ENCODE data around the gene ACTA2.

Gene ACTA2

DNA sequence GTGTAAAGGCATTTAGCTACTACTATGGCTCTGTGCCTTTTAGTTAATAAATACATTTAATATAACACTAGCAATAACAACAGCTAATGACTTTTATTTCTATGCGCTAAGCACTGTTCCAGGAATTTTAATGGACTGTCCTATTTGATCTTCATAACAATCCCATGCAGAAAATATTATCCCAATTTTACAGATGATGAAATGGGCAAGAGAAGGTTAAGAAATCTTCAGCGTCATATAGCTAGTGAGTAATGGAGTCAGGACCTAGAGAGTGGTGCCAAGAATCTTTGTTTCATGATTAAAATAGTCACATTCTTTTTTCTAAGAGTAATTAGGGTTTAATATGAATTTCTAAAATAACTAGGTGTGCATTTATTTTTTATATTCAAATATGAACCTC is 32.4 kb downstream of the ACTA2 start:
- DNase-seq (ENCODE audit: low spot score), result no peak

DNA sequence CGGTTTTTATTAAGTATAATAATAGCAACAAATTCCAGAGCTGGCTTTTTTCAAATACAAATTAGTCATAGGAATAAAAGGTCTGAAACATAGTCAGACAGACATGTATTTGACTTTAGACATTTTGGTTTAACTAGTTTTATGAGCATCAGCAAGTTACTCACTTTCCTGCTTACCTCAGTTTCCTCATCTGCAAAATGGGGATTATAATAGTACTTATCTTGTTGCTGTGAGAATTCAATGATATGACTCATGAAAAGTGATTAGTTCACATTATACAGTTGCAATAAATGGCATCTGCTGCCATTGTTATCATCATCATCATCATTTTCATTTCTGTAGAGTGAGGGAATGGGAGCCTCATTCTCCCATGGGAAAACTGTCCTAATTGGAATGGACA is 33.5 kb downstream of the ACTA2 start:
- DNase-seq (ENCODE audit: low spot score), result no peak

DNA sequence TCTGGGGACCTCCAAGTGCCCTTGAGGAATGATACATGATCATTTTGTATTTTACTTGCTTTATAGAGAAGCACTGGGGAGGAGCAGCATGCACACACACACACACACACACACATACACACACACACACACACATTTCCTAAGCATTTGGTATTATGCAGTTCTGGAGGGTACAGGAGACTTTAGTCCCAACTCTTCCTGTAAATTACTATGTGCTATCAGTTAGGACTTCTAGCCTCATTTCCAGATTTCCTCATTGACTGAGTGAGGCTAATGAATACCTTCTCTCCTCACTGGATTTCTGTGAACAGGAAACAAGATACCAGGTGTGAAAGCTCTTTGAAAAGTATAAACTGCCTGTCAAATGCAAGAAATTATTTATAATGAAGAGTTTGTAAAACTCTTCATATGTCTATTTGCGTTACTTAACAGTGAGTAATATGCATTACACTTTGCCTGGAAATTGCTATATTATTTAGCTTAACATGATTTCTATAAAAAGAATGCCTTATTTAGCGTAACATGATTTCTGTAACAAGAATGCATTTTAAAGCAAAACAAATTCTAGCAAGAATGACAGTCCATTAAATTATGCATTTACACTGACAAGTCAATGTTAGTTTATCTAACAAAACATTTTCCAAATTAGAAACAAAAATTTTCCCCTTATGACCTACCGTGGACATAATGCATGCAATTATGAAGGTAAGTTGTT is 34.2 kb downstream of the ACTA2 start:
- DNase-seq (ENCODE audit: low spot score), result no peak

DNA sequence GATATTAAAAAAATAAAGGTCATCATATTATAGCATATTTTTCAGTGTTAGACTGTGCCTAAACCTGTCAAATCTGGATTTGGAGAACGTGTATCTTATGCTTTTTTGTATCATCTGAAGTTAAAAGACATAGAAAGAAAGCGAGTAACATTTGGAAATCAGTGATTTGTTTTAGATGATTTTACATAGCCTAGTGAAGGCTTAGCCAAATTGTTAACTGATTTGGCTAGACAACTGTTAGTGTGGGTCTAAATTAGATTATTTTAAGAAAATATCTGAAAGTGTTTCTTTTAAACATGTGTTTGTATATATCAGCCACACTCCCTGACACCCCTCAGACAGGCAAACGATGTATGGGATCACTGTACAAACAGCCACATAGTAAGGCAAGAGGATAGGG is 35.6 kb downstream of the ACTA2 start:
- DNase-seq (ENCODE audit: low spot score), result no peak

DNA sequence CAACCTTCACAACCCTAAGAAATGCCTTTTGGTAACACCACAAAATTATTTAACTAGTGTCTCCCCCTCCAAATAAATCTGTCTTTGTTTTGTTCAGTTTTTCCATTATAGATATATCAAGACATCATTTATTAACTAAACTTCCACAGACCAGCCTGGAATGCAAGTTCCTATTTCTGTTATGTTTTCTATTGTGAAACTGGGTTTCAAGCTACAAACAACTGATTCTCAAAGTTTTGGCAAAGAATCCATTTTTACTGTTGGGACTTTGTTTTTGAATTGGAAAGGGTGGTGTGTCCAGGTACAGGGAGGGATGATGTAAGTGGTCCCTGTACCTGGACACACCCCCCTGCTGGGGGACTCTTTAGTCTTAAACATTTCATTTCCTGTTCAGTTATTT is 36.3 kb downstream of the ACTA2 start:
- no peak for DNase-seq (ENCODE audit: low spot score)

DNA sequence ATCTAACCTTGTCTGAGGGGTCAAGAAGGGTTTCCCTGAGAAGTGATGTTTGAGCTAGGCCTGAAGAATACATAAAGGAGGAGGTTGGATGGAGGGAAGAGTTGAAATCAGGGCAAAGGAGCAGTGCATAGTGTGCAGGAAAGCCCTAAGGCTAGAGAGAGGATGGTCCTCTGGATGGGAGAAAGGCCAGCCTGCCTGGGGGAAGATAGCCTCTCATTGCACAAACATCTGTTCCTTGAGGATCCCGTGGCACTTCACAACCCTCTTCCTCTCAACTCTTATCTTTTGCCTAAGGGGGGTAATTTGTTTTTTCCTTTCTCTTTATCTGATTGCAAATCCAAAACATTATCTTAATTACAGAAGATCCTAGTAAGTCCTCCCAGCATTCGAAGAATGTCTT is 36.8 kb downstream of the ACTA2 start:
- no peak for DNase-seq (ENCODE audit: low spot score)

DNA sequence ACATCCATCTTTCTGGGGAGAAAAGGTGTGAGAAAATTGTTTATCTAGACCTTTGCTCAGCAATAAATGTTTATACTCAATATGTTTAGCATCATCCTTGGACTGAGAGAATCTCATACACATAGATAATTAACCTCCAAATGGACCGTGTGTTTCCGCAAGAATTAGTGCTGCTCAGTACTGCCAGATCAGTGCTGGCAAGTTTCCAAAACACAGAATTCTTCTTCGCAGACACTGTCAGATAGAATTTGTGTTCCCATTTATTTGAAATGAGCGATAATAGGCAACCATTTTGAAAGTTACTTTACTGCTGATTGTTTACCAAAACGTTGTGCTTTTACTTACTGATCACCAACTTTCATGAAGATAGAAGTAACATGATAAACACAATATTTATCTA is 38.8 kb downstream of the ACTA2 start:
- no peak for DNase-seq (ENCODE audit: low spot score)

DNA sequence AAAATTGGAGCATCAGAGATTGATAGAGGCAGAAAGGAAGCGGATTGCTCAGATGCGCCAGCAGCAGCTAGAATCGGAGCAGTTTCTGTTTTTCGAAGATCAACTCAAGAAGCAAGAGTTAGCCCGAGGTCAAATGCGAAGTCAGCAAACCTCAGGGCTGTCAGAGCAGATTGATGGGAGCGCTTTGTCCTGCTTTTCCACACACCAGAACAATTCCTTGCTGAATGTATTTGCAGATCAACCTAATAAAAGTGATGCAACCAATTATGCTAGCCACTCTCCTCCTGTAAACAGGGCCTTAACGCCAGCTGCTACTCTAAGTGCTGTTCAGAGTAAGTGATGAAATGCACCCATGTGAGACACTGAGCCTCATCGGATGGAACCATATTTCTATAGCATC is 39.4 kb downstream of the ACTA2 start:
- DNase-seq (ENCODE audit: low spot score), result no peak

DNA sequence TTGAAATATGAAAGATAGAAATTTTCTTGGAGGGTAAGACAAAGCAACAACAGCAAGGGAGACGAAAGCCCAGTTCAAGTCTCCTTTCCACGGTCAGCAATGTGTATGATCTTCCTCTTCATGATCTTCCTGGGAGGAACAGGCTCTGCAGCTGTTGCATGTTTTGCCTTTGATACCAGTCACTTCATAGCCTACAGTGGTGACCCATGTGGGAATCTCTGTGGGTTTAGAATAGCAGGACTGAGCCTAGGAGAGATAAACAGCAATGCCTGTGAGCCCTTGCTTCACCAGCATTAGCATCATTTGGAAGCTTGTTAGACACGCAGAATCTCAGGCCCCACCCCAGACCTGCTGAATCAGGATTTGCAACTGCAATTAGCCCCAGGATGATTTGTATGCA is 40.7 kb downstream of the ACTA2 start:
- no peak for DNase-seq (ENCODE audit: low spot score)

DNA sequence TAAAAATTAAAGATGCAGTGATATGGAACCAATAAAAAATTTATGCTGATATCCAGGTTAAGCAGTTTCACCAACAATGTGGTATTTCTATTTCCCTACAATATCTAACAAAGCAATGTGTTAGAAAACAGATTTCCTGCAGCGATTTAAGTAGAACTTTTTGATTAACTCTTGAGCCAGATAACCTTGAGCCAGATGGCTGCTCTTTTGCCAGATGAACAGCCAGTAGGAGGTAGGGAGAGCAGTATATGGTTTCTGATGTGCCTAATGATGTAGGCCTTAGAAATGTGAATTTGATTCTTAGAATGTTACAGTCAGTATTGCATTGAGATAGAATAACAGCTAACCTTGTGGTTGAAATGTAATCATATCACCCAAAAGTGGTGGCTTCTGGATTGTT is 41.5 kb downstream of the ACTA2 start:
- no peak for DNase-seq (ENCODE audit: low spot score)

DNA sequence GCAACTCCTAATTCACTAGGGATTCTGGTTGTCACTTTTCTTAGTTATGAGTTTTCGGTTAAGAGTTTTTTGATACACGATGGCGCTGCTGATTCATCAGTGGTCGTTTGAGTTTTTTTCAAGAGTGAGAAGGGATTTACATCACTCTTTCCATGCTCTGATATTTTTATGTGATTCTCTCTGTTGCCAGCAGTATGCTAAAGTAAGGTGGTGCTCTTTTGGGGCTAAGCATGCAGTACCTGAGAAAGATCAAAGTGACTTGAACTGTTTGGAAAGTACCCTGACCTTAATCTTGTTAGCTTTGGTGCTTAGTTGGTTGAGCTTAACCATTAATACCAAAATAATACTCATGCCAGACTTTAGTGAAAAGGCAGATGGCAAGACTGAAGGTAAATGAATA is 44.4 kb downstream of the ACTA2 start:
- DNase-seq (ENCODE audit: low spot score), result no peak

DNA sequence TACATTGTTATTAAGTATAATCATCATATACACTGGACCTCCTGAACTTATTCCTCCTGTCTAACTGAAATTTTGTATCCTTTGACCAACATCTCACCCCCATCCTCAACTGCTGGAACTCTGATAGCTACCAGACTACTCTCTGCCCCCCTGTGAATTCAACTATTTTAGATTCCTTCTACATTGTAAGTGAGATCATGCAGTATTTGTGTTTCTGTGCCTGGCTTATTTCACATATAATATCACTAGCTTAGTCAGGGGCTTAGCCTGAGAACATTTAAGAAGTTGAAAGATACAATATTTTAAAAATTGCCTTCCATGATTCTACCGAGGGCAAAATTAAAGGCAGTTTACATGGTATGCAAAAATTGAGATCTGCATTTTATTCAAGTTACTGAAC is 45.7 kb downstream of the ACTA2 start:
- DNase-seq (ENCODE audit: low spot score), result no peak

DNA sequence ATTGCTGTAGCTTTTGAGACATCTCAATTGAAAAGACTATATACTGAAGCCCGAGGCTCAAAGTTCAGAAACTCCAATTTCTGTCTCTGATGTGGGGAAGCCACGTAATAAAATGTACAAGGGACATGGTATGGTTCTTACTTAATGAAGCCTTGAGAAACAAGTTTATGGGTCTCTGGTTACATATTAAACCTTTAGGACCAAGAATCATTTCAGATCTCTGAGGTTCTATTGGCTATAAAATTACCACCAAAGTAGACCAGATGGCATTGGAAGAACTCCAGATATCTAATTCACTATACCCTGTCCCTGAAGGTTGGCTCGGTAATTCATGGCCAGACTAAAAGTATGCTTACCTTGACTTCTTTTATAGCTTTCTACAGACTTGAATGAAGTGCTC is 48.9 kb downstream of the ACTA2 start:
- no peak for DNase-seq (ENCODE audit: low spot score)

DNA sequence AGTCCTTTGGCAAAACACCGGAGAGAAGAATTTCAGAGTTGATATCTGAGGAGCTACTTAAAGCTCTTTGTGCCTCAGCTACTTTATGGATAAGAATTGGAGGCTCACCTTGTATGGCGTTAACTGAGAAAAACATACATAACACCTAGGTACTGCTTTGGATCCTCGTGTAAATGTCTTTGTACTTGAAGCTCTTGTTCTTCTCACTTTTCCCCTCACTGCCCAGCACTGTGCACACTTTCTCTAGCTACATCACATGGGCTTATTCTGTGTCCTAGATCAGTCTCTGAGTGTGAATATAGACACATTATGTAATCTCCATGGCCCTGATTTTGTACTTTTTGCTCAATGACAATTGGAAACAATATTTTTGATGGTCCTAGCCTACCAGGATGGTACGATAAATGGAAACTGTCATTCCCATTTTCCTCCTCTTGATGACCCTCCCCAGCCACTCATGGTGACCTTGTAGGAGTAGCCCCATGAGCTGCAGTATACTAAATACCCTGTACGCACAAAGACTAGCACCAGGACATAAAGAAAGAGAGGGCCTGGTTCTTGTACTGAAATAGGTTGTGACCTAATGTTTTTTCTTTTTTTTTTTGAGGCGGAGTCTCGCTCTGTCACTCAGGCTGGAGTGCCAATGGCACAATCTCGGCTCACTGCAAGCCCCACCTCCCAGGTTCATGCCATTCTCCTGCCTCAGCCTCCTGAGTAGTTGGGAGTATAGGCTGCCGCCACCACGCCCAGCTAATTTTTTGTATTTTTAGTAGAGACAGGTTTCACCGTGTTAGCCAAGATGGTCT is 50.4 kb downstream of the ACTA2 start:
- no peak for DNase-seq (ENCODE audit: low spot score)

DNA sequence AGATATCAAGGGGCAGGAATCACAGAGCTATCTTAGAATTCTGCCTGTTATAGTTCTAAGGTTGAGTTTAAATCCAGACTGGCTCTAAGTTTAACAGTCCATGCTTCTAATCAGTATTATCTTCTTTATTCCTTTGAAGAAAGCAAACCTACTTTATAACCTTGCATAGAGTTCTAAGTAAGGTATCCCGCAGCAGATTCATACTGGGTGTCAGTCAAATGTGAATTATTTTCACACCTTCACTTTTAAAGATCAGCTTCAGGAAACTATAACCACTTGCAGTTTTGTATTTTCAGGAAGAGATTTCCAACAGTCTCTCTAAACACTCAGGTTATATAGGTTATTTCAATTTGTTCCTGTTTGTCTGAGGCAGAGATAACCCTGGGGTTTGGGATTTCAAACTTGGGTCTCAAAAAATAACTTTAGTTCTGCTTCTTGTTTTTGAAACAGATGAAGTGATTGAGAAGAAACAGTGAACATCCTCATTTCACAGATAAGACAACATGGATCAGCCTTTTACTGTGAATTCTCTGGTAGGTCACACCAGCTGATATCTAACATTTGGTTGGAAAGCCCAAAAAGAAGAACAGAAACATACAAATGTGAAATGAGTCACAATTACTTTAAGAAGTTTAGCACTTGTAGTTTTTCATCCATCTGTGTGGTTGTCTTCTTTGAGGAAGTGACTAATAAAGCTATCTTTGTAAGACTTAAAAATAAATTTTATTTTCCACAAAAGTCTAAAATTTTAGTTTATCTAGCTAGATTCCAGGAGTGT is 51.2 kb downstream of the ACTA2 start:
- DNase-seq (ENCODE audit: low spot score), result peak; percentile 25

DNA sequence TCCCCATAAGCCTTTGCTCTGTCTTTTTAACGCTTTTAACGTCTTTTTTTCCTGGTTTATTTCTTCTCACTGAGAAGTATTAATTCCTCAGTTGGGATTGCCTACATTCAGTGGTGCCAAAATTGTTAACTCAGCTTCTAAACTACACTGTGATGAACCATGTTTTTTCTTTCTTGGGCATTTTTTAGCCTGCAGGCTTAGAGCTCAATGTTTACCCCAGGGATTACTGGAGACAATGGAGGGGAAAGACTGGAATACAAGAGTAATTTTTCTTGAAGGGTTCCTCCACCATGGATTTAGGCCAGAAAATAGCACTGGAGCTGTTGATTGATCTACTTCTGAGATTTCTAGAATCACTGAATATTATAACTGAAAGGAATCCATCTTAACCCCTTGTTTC is 52.7 kb downstream of the ACTA2 start:
- no peak for DNase-seq (ENCODE audit: low spot score)

DNA sequence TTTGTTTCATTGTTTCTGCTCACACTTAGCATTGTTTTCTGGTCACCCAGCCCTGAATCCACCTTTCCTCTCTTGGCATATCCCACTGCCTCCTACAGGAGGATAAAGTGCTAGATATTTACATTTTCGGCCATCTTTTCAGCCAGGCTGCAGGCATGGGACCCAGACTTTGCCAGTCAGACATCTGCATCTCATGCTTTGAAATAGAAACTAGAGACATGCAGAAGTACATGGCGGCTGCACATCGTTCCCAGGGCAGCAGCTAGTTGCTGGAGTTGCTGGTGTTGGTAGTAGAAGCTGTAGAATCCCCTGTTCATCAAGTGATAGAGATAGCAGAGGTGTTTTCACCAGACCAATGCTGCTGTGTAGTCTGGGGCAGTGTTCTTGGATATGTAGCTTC is 53.8 kb downstream of the ACTA2 start:
- DNase-seq (ENCODE audit: low spot score), result no peak

DNA sequence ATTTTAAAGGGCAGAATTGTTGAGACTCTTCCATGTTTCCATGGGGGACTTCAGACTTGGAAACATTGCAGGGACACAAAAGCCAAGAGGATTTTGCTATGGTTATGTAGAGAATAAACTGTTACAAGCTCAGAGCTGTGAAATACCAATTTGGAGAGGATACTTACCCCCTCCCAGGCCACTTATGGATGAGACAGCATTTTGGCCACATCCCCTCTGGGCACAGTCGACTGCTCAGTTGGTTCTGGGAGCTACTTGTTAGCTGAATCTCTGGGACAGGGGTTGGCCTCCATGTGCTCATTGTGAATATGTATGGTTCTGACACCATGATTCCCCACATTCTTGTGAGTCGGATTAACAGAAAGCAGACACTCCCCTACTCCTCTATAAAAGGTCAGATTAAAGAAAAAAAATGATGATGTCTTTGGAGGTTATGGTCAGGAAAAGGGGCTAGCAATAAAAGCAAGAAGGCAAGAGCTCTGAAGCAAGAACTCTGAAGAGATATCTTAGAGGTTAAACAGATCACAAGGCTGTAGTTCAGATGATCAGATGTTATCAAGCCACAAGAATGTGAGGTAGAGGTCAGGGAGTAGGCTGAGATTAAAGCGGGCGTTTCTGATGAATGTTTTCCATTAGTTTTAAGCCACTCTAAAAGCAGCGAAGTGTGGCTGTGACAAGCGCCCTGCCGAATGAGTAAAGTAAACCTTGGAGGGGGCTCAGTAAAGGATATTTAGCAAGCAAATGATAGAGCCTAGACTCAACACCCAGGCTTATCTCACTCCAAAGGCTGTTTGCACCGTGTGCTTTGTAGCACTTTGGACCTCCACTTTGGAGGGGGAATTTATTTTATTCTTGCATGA is 55.3 kb downstream of the ACTA2 start:
- DNase-seq (ENCODE audit: low spot score), result no peak

DNA sequence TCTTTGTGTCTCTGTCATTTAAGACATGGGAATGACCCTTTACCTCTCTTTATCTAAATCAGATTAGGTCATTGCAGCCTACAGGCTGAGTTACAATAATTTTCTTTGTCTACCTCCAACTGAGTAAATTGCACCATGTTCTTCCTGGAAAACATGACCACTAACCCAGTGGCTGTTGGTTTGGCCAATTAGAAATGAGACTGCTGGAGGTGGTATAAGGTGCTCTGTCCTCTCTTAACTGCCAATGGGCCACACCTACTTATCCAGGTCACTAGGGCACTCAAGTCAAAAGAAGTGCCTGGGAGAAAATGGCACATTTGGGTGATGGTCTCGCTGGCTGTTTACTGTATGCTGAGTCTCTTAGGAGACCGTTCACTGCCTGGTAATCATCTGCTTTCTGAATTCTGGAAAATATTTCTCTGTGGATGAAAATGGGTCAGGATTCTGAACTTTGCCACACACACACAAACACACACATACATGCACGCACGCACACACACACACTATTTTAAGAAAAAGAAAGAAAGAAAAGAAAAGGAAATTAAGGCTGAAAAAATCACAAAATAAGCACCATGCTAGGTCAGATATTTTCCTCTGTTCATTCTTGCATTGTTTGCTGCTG is 56.1 kb downstream of the ACTA2 start:
- DNase-seq (ENCODE audit: low spot score), result no peak

DNA sequence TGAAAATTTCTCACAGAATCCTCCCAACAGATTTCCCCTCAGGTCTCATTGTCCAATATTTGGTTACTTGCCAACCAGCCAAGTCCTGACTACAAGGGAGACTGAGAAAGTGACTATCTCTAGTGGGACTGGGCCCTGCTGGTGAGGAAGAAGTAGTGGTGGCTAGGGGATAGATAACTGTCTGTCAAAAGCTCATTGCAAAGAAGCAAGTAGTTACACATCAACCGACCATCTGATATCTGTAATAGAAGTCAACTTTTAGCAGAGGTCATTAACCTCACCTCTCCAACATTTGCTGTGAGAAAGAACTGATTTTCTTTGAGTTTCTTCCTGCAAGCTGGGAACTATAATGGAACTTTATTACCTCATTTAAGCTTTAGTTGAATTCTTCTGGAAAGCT is 57.3 kb downstream of the ACTA2 start:
- DNase-seq (ENCODE audit: low spot score), result no peak

DNA sequence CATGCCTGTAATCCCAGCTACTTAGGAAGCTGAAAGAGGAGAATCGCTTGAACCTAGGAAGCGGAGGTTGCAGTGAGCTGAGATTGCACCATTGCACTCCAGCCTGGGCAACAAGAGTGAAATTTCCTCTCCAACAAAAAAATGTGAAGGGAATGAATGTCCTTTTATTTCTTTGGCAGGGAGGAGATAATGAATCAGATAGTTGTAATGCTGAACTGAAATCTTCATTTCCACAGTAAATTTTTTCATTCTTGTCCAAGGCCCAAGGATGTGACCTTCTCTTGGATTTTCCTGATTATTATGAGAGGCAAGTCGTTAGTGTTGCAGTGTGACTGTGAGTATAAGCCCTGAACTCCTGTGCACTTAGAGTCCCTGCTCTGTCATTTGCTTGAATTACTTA is 59.0 kb downstream of the ACTA2 start:
- no peak for DNase-seq (ENCODE audit: low spot score)

Measured in putamen (tissue), 1 donor.